Measurements from ENCODE around the gene STARD4. TPM values are rescaled to one million over a fixed set of nuclear protein-coding genes. Genes with fewer than 3 reads are reported as not detected.
A peak's percentile ranks its signal among the peaks of the same experiment; 100 is the strongest.

The STARD4 gene
- total and polyA plus RNA-seq, 2 of the 13 experiments (the other 11 are each of a cell fraction or from before 2014, with no cell fraction given): 27.4 to 66.9 TPM

GRCh38 chr5:111509119-111509518 is 3.2 kb downstream of the STARD4 start:
- Histone ChIP-seq H3K36me3 (replicated peaks in 1 of 2; ENCODE audit: control insufficient read depth in 1 of 2, insufficient read depth in 2 of 2, low read length in 2 of 2) (peaks cover 0 to 8% of the 10 kb centered on the region in 2 experiments; a peak in 2 of 5 replicates), H3K9me3 (ENCODE audit: low read length) (no peaks in the 10 kb centered on the region), H3K27ac (ENCODE audit: extremely low read length, insufficient read depth, low read length) (no peak overlapping the region), H3K9ac (ENCODE audit: insufficient read depth, low read depth, low read length) (peak overlapping the region; percentile 15; the same call in 1 of the 2 replicates), H3K4me3 (replicated peaks in 1 of 3; ENCODE audit: insufficient read depth in 1 of 3, low read depth in 2 of 3, low read length in 3 of 3) (peak overlapping the region in 2 of 3 experiments; percentile 14 to 89; a peak in 3 of 6 replicates), H3K79me2 (ENCODE audit: insufficient read depth, low read length) (peaks cover 75% of the 10 kb centered on the region), H3K27me3 (ENCODE audit: control insufficient read depth in 1 of 2, insufficient read depth in 2 of 2, low read length in 2 of 2) (no peaks in the 10 kb centered on the region; a peak in 1 of 5 replicates), H4K20me1 (ENCODE audit: insufficient read depth, low read length) (peaks cover 21% of the 10 kb centered on the region), H3K4me1 (ENCODE audit: insufficient read depth, low read length) (peaks cover 49% of the 10 kb centered on the region), H3K4me2 (ENCODE audit: low read depth, low read length) (peak overlapping the region; percentile 90), H2AFZ (ENCODE audit: low read length) (no peak overlapping the region)
- intact Hi-C loops (cut with micrococcal nuclease; ENCODE audit: unreplicated experiment) (no loop called here), in situ Hi-C loops (cut with HindIII; ENCODE audit: extremely low pct_ligation_motif_present, low pct_unique_long_range_greater_than_20kb) (no loop called here)
- BruUV-seq (replicated peaks): no TSS peak
- FAIRE-seq: no peak
- peak; percentile 72 for TF ChIP-seq BCL6 (CRISPR knock-in tag; IDR thresholded peaks at IDR 0.05)
- no peak for TF ChIP-seq NR2F1 (CRISPR knock-in tag; IDR thresholded peaks at IDR 0.05)
- no peak for ATAC-seq
- POLR2A ChIA-PET: interaction anchor here (2.6 kb wide), 1 partner anchor 652 kb away, joined by 9 read pairs; no protein-coding TSS in a partner anchor
- CTCF ChIA-PET (ENCODE audit: low intra/inter-chr PET ratio, low total read pairs): no interaction called here
- 46% methylated on average over 1 of the region's 1 CpG for WGBS (ENCODE audit: low lambda C conversion rate)
- peak; percentile 6 for DNase-seq (ENCODE audit: low spot score)

- Histone ChIP-seq H3K79me2 (ENCODE audit: insufficient read depth, low read length) (peaks cover 84% of the 10 kb centered on the region), H3K4me1 (ENCODE audit: insufficient read depth, low read length) (peaks cover 41% of the 10 kb centered on the region), H4K20me1 (ENCODE audit: insufficient read depth, low read length) (peaks cover 21% of the 10 kb centered on the region), H3K36me3 (replicated peaks in 1 of 2; ENCODE audit: control insufficient read depth in 1 of 2, insufficient read depth in 2 of 2, low read length in 2 of 2) (peaks cover 0 to 8% of the 10 kb centered on the region in 2 experiments; a peak in 2 of 5 replicates), H3K4me3 (replicated peaks in 1 of 3; ENCODE audit: insufficient read depth in 1 of 3, low read depth in 2 of 3, low read length in 3 of 3) (no peak overlapping the region), H3K27ac (ENCODE audit: extremely low read length, insufficient read depth, low read length) (no peak overlapping the region), H3K9ac (ENCODE audit: insufficient read depth, low read depth, low read length) (no peak overlapping the region), H3K9me3 (ENCODE audit: low read length) (no peaks in the 10 kb centered on the region), H2AFZ (ENCODE audit: low read length) (no peak overlapping the region), H3K4me2 (ENCODE audit: low read depth, low read length) (peak overlapping the region; percentile 90), H3K27me3 (ENCODE audit: control insufficient read depth in 1 of 2, insufficient read depth in 2 of 2, low read length in 2 of 2) (no peaks in the 10 kb centered on the region; a peak in 1 of 5 replicates)
- ChIA-PET CTCF (ENCODE audit: low intra/inter-chr PET ratio, low total read pairs) (no interaction called here), POLR2A (no interaction called here)
- TF ChIP-seq HNF1B (CRISPR knock-in tag; IDR thresholded peaks at IDR 0.05) (no peak), CC2D1A (CRISPR knock-in tag; IDR thresholded peaks at IDR 0.05) (no peak), TCF12 (IDR thresholded peaks at IDR 0.05) (no peak), TCF12 (CRISPR knock-in tag; IDR thresholded peaks at IDR 0.05) (no peak), PCBP1 (IDR thresholded peaks at IDR 0.05; ENCODE audit: borderline replicate concordance, low read depth, low read length) (no peak), ZNF317 (CRISPR knock-in tag; IDR thresholded peaks at IDR 0.05) (no peak)
- DNase-seq (ENCODE audit: low spot score) (no peak), ATAC-seq (no peak), FAIRE-seq (no peak)
- BruUV-seq (replicated peaks): no TSS peak
- intact Hi-C loops (cut with micrococcal nuclease; ENCODE audit: unreplicated experiment) (no loop called here), in situ Hi-C loops (cut with HindIII; ENCODE audit: extremely low pct_ligation_motif_present, low pct_unique_long_range_greater_than_20kb) (no loop called here)
- 95% methylated on average over 4 of the region's 4 CpGs for WGBS (ENCODE audit: low lambda C conversion rate)
Measured at GRCh38 chr5:111507276-111507675, 5.1 kb downstream of the STARD4 start.
